ENCODE data around the gene EPHB4.

EPHB4 gene

GRCh38 chr7:100835903-100836811 is 8.8 kb upstream of the EPHB4 start (continued):
- TF ChIP-seq KLF10 (tag by site-specific recombination; IDR thresholded peaks at IDR 0.05) (no peak), PATZ1 (tag by site-specific recombination; IDR thresholded peaks at IDR 0.05) (no peak; the same call in 1 of the 2 replicates), PRDM4 (tag by site-specific recombination; IDR thresholded peaks at IDR 0.05) (no peak), ZIC2 (tag by site-specific recombination; IDR thresholded peaks at IDR 0.05) (peak; percentile 50), PRDM6 (tag by site-specific recombination; IDR thresholded peaks at IDR 0.05) (no peak), BCL6B (tag by site-specific recombination; IDR thresholded peaks at IDR 0.05) (no peak), ZNF433 (tag by site-specific recombination; IDR thresholded peaks at IDR 0.05; ENCODE audit: low read depth) (no peak), ZSCAN16 (tag by site-specific recombination; IDR thresholded peaks at IDR 0.05) (no peak), ZNF785 (tag by site-specific recombination; IDR thresholded peaks at IDR 0.05) (no peak), ZFP37 (tag by site-specific recombination; IDR thresholded peaks at IDR 0.05) (no peak), ZNF354C (tag by site-specific recombination; IDR thresholded peaks at IDR 0.05; ENCODE audit: borderline replicate concordance, low read depth) (no peak), SCRT1 (tag by site-specific recombination; IDR thresholded peaks at IDR 0.05; ENCODE audit: borderline replicate concordance) (no peak), WT1 (tag by site-specific recombination; IDR thresholded peaks at IDR 0.05) (peak; percentile 45; the same call in 1 of the 2 replicates)

GRCh38 chr7:100832281-100832633 is 4.9 kb upstream of the EPHB4 start:
- TF ChIP-seq BCL6B (tag by site-specific recombination; IDR thresholded peaks at IDR 0.05), result no peak
- peak; percentile 69 for TF ChIP-seq ZNF121 (tag by site-specific recombination; IDR thresholded peaks at IDR 0.05)
- Histone ChIP-seq H3K4me3 (ENCODE audit: low read depth, low read length) (no peak overlapping the region), H3K9me3 (ENCODE audit: control insufficient read depth, insufficient read depth, low read depth, low read length) (no peaks in the 10 kb centered on the region), H3K27ac (ENCODE audit: extremely low read depth, low read depth, low read length) (no peak overlapping the region), H3K4me1 (ENCODE audit: control insufficient read depth, insufficient read depth, low read length) (peaks cover 9% of the 10 kb centered on the region), H3K36me3 (ENCODE audit: control insufficient read depth in 2 of 2, insufficient read depth in 1 of 2, low read length in 2 of 2) (no peaks in the 10 kb centered on the region)
- CTCF ChIA-PET, result interaction anchor here (1.3 to 1.7 kb wide), 3 partner anchors 16 to 126 kb away, joined by 3 to 5 read pairs (median 3); partner anchors contain the start of gene POP7
- POLR2A ChIA-PET, result interaction anchor here (1.1 kb wide), 1 partner anchor 246 kb away, joined by 3 read pairs; the partner anchor contains the start of genes FBXO24 and LRCH4
